GM23338 (cell line): ENCODE results near the gene TRIM44. TPM values are rescaled to one million over a fixed set of nuclear protein-coding genes. Genes with fewer than 3 reads are reported as not detected.

Experiments
- ATAC-seq: fragments of 200-7000 bp; cut with Tn5 transposase; 3 replicates; pipeline ENCODE4 v1.9.1; 2020
- DNase-seq: peaks from one replicate; pipeline ENCODE4 v3.0.0-alpha.2; 2015; ENCODE audit warnings: low spot score
- H2AFZ ChIP-seq: fragments of 200-600 bp; sonication (generic); 2 replicates; pipeline ENCODE4 v1.8.0; 2016; ENCODE audit warnings: antibody characterized with exemption, mild to moderate bottlenecking, moderate library complexity
- H3F3A ChIP-seq: fragments of 200-600 bp; sonication (generic); replicated peaks from 2 replicates; pipeline ENCODE4 v1.8.0; 2017; ENCODE audit warnings: antibody characterized with exemption, mixed run types, low read depth
- H3K27ac ChIP-seq: fragments of 200-600 bp; sonication (generic); 2 replicates; pipeline ENCODE4 v1.6.1; 2016; ENCODE audit warnings: low read depth
- H3K27me3 ChIP-seq: fragments of 200-600 bp; sonication (generic); 2 replicates; pipeline ENCODE4 v1.8.0; 2016; ENCODE audit warnings: mild to moderate bottlenecking, mixed run types, moderate library complexity; ENCODE audit not compliant: insufficient read depth
- H3K36me3 ChIP-seq: fragments of 200-600 bp; sonication (generic); 2 replicates; pipeline ENCODE4 v1.8.0; 2016; ENCODE audit warnings: mild to moderate bottlenecking; ENCODE audit not compliant: insufficient read depth
- H3K4me1 ChIP-seq: fragments of 200-600 bp; sonication (generic); 2 replicates; pipeline ENCODE4 v1.8.0; 2016; ENCODE audit warnings: mild to moderate bottlenecking, moderate library complexity; ENCODE audit not compliant: insufficient read depth
- H3K4me2 ChIP-seq: fragments of 200-600 bp; sonication (generic); 2 replicates; pipeline ENCODE4 v1.7.1; 2017; ENCODE audit warnings: mixed run types
- H3K4me3 ChIP-seq: fragments of 200-600 bp; sonication (generic); 2 replicates; pipeline ENCODE4 v1.6.1; 2016; ENCODE audit warnings: mixed run types
- H3K79me2 ChIP-seq: fragments of 200-600 bp; sonication (generic); replicated peaks from 2 replicates; pipeline ENCODE4 v1.8.0; 2017; ENCODE audit warnings: mild to moderate bottlenecking; ENCODE audit not compliant: insufficient read depth
- H3K9me2 ChIP-seq: fragments of 200-600 bp; sonication (generic); 2 replicates; pipeline ENCODE4 v1.8.0; 2017; ENCODE audit not compliant: insufficient read depth
- H4K20me1 ChIP-seq: fragments of 200-600 bp; sonication (generic); replicated peaks from 2 replicates; pipeline ENCODE4 v1.8.0; 2017; ENCODE audit warnings: mild to moderate bottlenecking; ENCODE audit not compliant: insufficient read depth
- H3K27ac Mint-ChIP-seq: 2 replicates; pipeline ENCODE4 v1.8.0; 2020; ENCODE audit warnings: inconsistent platforms, mild to moderate bottlenecking, moderate library complexity, mixed read lengths
- H3K27me3 Mint-ChIP-seq: 3 replicates; pipeline ENCODE4 v1.8.0; 2022; ENCODE audit warnings: low read depth, mild to moderate bottlenecking, moderate library complexity, mixed read lengths, inconsistent platforms; ENCODE audit not compliant: insufficient read depth, poor library complexity
- H3K36me3 Mint-ChIP-seq: 3 replicates; pipeline ENCODE4 v1.8.0; 2021; ENCODE audit warnings: low read depth, mild to moderate bottlenecking, inconsistent platforms, moderate library complexity, mixed read lengths
- H3K4me1 Mint-ChIP-seq: 3 replicates; pipeline ENCODE4 v1.8.0; 2020; ENCODE audit warnings: mild to moderate bottlenecking, inconsistent platforms, mixed read lengths
- H3K4me3 Mint-ChIP-seq: 3 replicates; pipeline ENCODE4 v1.8.0; 2021; ENCODE audit warnings: moderate library complexity, mild to moderate bottlenecking, inconsistent platforms, mixed read lengths
- H3K9me3 Mint-ChIP-seq: 3 replicates; pipeline ENCODE4 v1.8.0; 2020; ENCODE audit warnings: moderate library complexity, mild to moderate bottlenecking, inconsistent platforms, mixed read lengths
- CREB1 ChIP-seq: fragments of 250-450 bp; sonication (Bioruptor Pico); IDR thresholded peaks from 2 replicates; pipeline ENCODE4 v1.5.0; 2020; ENCODE audit warnings: low read depth, mild to moderate bottlenecking, moderate library complexity
- CTCF ChIP-seq, 2 experiments: fragments of 200-600 bp in 1 of 2; sonication (generic) in 1 of 2; conservative IDR thresholded peaks; 2 replicates each; pipeline versions ENCODE4 v1.5.1 to v1.6.1; 2016 to 2017; ENCODE audit warnings: antibody characterized with exemption in 2 of 2, low read depth in 2 of 2, mild to moderate bottlenecking in 2 of 2, moderate library complexity in 1 of 2
- ETS1 ChIP-seq: IDR thresholded peaks from 2 replicates; pipeline ENCODE4 v1.6.1; 2016; ENCODE audit warnings: antibody characterized with exemption
- EZH2 ChIP-seq: fragments of 200-600 bp; sonication (generic); IDR thresholded peaks from one replicate; pipeline ENCODE4 v1.8.0; 2017; ENCODE audit warnings: antibody characterized with exemption, mild to moderate bottlenecking, low read depth; ENCODE audit not compliant: unreplicated experiment
- EZH2phosphoT487 ChIP-seq: fragments of 200-600 bp; sonication (generic); IDR thresholded peaks from one replicate; pipeline ENCODE4 v1.8.1; 2018; ENCODE audit warnings: antibody characterized with exemption; ENCODE audit not compliant: unreplicated experiment
- JUNB ChIP-seq: IDR thresholded peaks from one replicate; pipeline ENCODE4 v1.6.1; 2016; ENCODE audit warnings: antibody characterized with exemption; ENCODE audit not compliant: unreplicated experiment
- NANOG ChIP-seq: IDR thresholded peaks from 2 replicates; pipeline ENCODE4 v1.6.1; 2016; ENCODE audit warnings: antibody characterized with exemption, borderline replicate concordance
- POLR2AphosphoS5 ChIP-seq: IDR thresholded peaks from 2 replicates; pipeline ENCODE4 v1.6.1; 2016; ENCODE audit warnings: antibody characterized with exemption, low read depth
- REST ChIP-seq: IDR thresholded peaks from one replicate; pipeline ENCODE4 v1.6.1; 2018; ENCODE audit warnings: antibody characterized with exemption; ENCODE audit not compliant: unreplicated experiment
- STAT1 ChIP-seq: IDR thresholded peaks from one replicate; pipeline ENCODE4 v1.6.1; 2016; ENCODE audit warnings: antibody characterized with exemption; ENCODE audit not compliant: unreplicated experiment
- ZNF114 ChIP-seq: fragments of 250-450 bp; sonication (Bioruptor Pico); IDR thresholded peaks from 2 replicates; pipeline ENCODE4 v1.5.0; 2020; ENCODE audit warnings: mild to moderate bottlenecking, moderate library complexity
- ZNF331 ChIP-seq: fragments of 250-450 bp; sonication (Bioruptor Pico); IDR thresholded peaks from 2 replicates; pipeline ENCODE4 v1.5.0; 2020; ENCODE audit warnings: low read depth, mild to moderate bottlenecking, moderate library complexity
- ZNF462 ChIP-seq: fragments of 250-450 bp; sonication (Bioruptor Pico); IDR thresholded peaks from 2 replicates; pipeline ENCODE4 v1.5.0; 2020; ENCODE audit warnings: mild to moderate bottlenecking, moderate library complexity
- polyA plus RNA-seq: library from polyadenylated mRNA; unstranded; fragments of >200 nt; fragmentation: Nextera tagmentation; extraction: Ambion mirVana; gene quantifications from 2 replicates; pipeline ENCODE4 v1.2.1, GENCODE V29; 2016
- total RNA-seq: library from RNA; depleted of rRNA; stranded (reverse); fragments of >200 nt; shearing (Covaris generic); gene quantifications from 2 replicates; pipeline ENCODE4 v1.2.3, GENCODE V29; 2014

The TRIM44 gene
- total and polyA plus RNA-seq, 2 experiments from 2014 or later: 10.3 to 10.4 TPM

- no peak for DNase-seq
Measured at GRCh38 chr11:35677904-35678303, 15.3 kb downstream of the TRIM44 start.

More at GRCh38 chr11:35677904-35678303, 15.3 kb downstream of the TRIM44 start:
- peaks cover 75% of the 10 kb centered on the region for H3K79me2 ChIP-seq
- no peak overlapping the region for H3K4me2 ChIP-seq
- H3K9me3 Mint-ChIP-seq: no peaks in the 10 kb centered on the region
- no peak overlapping the region for H3K4me3 ChIP-seq
- H4K20me1 ChIP-seq: 0 out of 2 replicates have a peak, but pooled peaks cover 10% of the 10 kb centered on the region
- H3K36me3 ChIP-seq: no peaks in the 10 kb centered on the region
- no peaks in the 10 kb centered on the region for H3F3A ChIP-seq
- H3K4me3 Mint-ChIP-seq: no peak overlapping the region
- peaks cover 9% of the 10 kb centered on the region for H3K4me1 Mint-ChIP-seq
- H3K4me1 ChIP-seq: peaks cover 7% of the 10 kb centered on the region
- no peak for TF ChIP-seq NANOG
- no peak for TF ChIP-seq JUNB
- TF ChIP-seq ZNF462 (CRISPR knock-in tag): no peak
- TF ChIP-seq EZH2phosphoT487: no peak
- TF ChIP-seq EZH2: no peak
- TF ChIP-seq CTCF (conservative IDR thresholded peaks at IDR 0.05; ENCODE audit: low read depth in 2 of 2): no peak
- no peak for TF ChIP-seq POLR2AphosphoS5
- TF ChIP-seq STAT1: no peak
- TF ChIP-seq CREB1 (CRISPR knock-in tag): no peak
- no peak for TF ChIP-seq ZNF114 (CRISPR knock-in tag)
- no peak for TF ChIP-seq REST
- no peak for TF ChIP-seq ZNF331
- TF ChIP-seq ETS1: no peak
- H3K9me2 ChIP-seq: no peaks in the 10 kb centered on the region
- H3K27ac Mint-ChIP-seq: no peak overlapping the region; the same call in 1 of the 2 replicates
- no peaks in the 10 kb centered on the region for H3K27me3 ChIP-seq
- no peaks in the 10 kb centered on the region for H3K36me3 Mint-ChIP-seq
- H3K27ac ChIP-seq: no peak overlapping the region
- peaks cover 2% of the 10 kb centered on the region for H3K27me3 Mint-ChIP-seq
- no peak for ATAC-seq
- no peak overlapping the region for H2AFZ ChIP-seq
